ENCODE results near the gene GABRR2.
"Not testable (repeated sequence)": the region's sequence is repeated elsewhere in the genome, so short reads cannot be mapped to it uniquely, and the experiment has no call there.

Gene GABRR2

DNA sequence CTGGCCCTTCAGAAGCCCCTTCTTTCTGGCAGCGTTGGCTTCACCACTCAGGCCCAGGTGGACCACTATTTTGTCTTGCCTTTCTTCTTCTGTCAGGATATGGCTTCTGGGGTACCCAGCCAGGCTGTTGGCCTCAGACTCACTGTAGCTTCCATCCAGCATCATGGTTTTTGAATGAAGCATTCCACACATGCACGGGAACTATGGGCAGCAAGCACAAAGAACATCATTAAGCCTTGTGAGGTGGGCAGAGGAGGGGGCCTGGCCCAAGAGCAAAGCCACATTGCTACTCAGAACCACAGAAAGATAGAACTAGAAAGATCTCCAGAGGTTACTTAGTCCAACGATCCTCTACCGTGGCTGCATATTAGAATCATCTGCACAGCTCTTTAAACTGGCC is 57.3 kb downstream of the GABRR2 start:
- no peak for DNase-seq (ENCODE audit: low read depth)

DNA sequence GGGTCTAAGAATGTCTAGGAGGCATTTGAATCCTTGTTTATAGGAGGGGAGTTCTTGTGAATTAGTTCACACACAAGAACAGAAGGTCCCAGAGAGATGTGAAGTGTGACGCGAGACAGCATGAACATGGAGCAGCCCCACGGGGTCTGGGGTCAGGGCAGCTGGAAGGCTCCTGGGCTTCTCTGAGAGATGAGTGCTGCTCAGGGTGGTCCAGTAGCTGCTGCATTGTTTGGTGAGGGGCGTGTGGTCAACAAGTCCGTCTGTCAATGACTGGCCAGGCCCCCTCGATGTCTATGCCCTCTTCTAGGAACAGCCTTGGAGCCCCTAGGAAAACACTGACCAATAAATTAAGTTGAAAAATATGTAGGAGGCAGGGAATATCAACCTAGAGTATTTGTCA is 57.8 kb downstream of the GABRR2 start:
- DNase-seq (ENCODE audit: low read depth): no peak

DNA sequence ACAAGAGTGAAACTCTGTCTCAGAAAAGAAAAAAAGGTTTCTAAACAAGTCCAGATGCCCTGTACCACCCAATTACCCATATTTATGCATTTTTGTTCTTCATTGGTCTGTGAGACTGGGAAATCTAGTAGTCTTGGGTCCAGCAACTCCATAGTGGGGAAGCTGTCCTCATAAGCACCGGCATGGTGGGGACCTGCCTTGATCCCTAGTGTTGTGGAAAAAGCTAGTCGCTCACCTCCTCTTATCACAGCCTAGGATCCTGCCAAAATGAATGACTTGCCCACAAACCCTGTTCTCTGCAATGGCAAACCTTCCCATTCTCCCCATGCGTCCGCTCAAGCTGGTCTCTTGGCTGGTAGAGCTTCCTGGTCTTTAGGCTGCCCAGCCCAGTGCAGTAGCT is 59.7 kb downstream of the GABRR2 start:
- DNase-seq (ENCODE audit: low read depth): no peak

DNA sequence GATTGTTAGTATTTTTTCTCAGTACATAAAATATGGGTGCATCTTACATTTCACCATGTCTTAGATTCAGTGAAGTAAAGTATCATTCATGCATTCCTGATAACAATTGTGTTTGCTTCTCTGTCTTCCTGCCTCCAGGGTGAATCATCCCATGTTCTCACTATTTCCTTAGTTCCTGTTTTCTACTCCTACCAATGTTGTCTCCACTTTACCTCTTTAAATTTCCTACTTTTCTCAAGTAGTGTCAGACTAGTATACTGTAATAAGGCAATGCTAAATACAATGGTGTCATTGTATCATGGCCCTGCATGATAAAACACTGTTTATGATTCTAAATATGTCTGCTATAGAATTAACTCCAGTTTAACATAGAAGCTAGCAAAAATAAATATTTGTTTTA is 60.5 kb downstream of the GABRR2 start:
- no peak for DNase-seq (ENCODE audit: low read depth)

DNA sequence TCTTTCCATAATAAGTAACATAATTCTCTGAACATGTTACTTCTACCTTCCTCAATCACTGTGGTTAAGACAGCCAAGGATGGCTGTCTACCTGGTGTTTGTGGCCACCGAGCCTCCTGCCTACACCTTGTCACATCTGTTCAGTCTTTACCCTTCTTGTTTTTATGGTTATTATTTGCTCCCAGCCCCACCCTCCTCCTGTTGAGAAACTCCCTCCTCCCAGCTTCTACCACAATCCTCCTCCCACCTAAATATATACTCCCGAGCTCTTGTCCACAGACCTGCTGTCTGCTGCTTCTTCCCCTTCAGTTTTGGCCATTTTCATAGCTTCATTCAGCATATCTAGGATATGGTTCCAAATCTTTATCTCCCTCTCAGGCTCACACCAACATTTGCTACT is 62.2 kb downstream of the GABRR2 start:
- no peak for DNase-seq (ENCODE audit: low read depth)

DNA sequence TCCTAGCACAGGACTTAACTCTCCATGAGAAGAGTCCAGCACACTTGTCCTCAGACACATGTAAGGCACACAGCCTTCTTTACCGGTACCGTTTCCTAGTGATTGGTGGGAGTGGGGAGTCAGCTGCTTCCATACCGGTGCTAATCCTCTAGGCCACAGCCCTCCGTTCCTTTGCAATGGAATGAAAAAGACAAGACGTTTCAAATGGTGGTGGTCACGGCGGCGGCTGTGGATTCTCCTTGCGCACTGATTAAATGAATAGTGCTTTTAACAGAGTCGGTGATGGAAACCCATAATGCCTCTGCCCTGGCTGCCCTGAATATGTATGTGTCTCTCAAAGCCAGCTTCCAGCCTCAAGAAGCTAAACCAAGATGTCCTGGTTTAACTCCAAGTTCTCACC is 63.1 kb downstream of the GABRR2 start:
- DNase-seq (ENCODE audit: low read depth): no peak

DNA sequence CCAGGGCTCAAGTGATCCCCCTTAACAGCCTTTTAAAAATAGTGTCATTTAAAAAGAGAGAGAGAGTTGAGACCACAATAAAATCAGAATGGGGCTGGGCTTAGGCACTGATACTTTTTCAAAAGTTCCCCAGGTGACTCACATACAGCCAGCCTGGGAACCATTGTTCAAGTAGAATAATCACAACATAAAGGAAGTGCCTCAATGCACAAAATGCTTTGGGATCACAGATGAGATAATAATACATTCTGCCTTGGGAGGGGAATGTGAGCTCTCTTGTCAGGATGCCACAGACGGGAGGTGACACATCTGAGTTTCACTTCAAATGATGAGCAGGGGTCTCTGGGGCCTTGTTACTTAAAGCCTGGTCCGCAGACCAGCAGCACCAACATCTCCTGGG is 63.9 kb downstream of the GABRR2 start:
- no peak for DNase-seq (ENCODE audit: low read depth)

DNA sequence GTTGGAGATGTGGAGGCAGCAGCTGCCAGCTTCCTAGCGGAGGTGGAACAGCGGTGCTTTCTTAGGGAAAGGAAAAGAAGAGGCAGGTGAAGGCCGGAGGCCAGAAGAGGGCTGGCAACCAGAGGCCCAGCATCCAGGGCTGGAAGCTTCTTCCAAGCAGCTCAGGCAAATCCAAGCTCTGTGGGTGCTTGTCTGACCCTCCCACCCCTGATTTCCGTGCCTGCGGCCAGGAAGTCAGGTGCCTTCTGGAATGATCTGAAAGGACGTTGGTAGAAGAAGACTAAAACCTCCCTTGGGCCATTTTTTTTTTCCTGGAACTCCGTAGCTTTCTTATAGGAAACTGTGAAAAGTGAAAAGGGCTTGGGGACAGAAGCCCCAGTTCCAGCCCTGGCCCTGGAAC is 64.9 kb downstream of the GABRR2 start:
- DNase-seq (ENCODE audit: low read depth): no peak

DNA sequence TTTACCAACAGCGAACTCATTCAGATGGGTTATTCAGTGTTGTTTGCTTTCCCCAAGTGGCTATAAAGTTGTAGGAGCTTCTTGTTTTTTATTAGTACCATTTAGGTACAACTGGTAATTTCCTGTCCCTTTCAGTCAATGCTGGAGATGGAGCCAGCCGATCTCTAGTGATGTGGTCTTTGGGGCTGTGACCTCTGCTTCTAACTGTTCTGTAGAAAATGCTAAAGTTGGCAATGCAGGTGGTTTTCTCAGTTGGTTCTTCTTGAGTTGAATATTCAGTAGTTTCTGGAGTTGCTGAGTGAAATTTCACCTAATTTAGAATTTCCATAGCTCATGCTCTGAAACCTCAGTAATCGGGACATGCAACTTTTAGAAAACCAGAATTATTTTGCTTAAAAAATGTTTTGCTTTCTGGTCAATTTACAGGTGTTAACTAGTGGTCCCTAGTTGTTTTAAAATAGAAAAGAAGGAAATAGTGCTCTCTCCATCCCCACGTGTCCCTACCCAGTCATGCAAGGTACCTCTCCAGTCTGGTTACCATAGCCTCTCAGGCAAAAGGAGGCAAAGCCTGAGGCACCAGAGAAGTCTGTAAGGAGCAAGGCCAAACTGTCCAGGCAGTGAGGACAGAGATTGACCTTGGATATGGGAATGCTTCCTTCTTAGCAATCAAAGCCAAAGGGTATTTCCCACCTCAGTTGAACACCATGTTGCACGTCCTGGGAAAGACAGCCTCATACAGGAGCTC is 70.7 kb downstream of the GABRR2 start:
- DNase-seq (ENCODE audit: low read depth): no peak

DNA sequence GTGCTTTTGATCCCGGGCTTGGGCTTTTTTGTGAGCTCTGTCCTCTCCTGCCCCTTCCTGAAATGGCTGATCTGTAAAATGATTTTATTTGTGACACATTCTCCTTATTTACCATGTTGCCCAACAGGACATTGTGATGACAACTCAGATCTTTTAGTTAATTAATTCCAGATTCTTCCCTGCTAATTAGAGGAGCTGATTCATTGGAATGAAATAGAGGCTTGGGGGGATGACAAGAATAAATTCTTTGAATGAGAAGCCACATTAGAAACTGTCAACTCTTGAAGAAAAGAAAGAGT is 71.8 kb downstream of the GABRR2 start:
- no peak for DNase-seq (ENCODE audit: low read depth)

DNA sequence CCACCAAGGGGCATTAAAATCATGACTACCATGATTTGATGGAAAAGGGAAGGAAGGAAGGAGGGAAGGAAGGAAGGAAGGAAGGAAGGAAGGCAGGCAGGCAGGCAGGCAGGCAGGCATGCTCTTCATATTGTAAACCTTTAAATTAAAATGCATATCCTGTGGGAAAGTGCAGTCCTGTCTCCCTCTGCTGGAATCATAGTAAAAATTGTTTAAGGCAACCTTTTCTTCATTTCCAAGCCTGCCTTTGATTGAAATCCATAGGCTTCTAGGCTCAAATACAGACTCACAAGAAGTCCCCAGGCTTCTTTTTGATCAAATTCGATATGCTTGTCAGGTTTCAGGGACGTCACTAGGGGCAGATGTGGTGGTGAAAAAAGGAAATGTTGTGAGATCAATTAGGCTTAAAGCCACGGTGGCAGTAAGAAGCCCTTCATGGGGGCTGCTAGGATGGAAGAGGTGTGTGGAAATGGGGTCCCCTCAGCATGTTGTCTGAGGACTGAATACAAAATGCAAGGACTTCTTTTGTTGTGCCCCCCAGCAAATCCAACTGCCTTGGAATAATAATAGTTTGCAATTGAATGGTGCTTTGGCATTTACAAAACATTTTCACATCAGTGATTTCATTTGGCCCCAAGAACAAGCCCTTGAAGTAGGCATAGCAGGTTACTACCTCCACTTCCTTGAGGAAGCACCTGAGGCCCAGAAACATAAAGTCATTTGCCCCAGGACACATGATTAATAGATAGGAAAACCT is 72.3 kb downstream of the GABRR2 start:
- peak; percentile 57 for DNase-seq (ENCODE audit: low read depth)

DNA sequence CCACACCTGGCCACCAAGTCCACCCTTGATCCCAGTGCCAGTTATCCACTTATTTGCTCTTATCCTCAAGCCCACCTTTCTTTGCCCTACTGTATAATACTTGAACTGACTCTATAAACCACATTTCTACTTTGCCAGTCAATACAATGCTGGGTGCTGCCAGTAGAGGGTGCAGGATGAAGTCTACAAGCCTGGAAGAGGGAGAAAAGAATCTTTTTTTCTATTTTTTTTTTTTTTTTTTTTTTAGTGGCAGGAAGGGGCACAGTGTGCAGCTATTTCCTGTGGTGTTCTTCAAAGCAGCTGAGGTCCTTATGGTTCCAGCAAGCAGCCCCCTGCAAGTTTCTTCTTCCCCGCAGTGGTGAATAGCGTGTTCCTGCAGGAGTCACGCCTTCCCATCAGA is 75.8 kb downstream of the GABRR2 start:
- DNase-seq (ENCODE audit: low read depth): no peak

DNA sequence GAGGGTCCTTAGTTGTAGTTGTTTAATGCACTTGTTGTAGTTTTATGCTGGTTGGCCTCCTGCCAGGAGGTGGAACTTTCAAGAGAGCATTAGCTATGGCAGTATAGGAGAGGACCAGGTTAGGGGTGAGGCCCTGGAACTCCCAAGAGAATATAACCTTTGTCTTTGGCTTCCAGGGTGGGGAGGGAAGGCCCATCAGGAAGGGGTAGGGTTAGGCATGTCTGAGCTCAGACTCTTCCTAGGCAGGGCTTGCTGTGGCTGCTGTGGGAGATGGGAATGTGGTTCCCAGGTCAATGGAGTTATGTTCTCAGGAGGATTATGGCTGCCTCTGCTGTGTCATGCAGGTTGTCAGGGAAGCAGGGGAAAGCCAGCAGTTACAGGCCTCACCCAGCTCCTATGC is 77.9 kb downstream of the GABRR2 start:
- DNase-seq (ENCODE audit: low read depth): no peak

DNA sequence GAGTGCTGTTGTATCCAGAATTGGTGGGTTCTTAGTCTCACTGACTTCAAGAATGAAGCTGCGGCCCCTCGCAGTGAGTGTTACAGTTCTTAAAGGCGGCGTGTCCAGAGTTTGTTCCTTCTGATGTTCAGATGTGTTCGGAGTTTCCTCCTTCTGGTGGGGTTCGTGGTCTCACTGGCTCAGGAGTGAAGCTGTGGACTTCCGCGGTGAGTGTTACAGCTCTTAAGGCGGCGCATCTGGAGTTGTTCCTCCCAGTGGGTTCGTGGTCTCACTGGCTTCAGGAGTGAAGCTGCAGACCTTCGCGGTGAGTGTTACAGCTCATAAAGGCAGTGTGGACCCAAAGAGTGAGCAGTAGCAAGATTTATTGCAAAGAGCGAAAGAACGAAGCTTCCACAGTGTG is 81.5 kb downstream of the GABRR2 start:
- DNase-seq (ENCODE audit: low read depth): not testable (repeated sequence)

DNA sequence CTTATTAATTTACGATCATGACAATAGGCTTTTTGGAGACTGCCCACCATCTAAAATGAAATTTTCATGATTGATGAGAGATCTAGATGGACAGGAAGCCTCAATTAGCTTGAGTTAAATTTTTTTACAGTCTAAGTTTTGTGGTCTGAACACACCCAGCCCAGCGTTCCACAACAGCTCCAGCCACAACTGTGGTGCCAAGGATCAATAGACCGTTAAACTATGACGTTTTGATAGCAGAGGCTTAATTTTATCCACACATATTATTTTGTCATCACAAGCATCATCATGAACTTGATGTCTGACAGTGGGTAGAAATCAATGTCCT is 92.4 kb downstream of the GABRR2 start:
- no peak for DNase-seq (ENCODE audit: low read depth)

DNA sequence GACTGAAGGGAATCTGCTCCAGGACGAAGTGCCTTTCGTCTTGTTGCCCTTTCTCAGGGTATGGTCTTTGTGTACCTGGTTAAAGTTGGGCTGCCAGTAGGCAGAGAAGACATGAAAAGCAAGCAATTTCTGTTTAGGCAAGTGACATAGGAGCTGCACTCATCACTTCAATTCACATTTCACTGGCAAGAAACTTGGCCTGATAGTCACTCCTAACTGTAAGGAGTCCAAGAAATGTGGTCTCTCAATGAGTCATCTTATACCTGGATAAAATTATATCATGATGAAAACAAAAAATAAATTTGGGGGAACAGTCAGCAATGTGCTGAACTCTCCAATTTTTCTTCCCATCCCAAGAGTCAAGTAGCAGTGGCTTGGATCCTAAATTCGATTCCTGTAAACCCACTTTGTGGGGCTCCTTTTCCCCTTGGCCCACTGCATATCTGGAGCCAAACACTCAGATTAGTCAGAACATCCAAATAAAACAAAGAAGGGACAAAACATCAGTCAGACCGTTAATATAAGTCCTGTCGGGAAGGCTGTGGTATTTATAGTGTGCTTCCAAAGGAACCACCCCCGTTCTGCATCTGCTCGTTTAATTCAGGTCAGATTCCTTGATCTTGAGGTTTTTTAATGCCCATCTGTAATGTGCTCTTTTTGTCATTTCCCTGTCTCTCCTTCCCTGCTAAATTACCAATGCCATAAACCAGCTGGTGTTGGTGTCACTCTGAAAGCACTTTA is 93.0 kb downstream of the GABRR2 start:
- DNase-seq (ENCODE audit: low read depth): no peak

DNA sequence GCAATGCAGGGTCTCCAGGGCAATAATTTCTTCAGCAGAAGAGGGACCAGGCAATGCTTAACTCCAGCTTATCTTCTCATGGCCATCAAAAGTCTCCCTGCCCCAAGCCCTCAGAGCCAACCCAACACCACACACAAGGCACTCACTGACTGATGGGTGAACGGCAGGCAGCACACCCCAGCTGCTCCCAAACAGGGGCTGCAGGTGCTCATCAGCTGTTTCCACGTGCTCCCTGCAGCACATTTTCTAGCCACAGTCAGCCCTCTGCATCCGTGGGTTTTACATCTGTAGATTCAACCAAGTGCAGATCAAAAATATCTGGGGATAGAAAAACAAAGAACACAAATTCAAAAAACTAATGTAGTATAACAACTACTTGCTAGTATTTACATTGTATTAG is 94.0 kb downstream of the GABRR2 start:
- DNase-seq (ENCODE audit: low read depth): no peak

DNA sequence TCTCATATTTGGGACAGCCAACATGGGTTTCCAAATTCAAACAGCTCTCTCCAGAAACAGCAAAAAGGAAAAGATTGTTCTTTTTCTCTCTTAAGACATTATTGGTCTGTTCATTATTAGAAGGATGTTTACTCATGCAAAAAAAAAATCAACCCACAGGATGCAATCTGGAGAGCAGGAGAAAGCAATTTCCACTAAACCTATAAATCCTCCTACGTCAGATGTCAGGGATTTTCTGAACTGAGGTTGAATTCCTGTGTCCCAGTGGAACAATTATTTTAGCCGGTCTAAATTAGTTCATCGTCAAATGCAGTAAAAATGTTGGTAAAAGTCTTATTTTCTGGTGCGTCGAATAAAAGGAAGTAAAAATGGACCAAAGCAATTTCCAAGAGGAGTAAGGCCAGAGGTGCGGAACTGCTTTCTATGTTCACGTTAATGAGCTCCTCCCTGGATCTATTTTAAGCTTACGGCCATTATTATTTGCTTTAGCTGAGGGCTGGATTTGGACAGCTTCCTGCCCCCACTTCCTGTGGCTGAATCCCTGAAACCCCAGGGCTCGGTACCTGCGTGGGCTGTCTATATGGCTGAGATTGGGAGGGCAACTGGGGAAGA is 97.7 kb downstream of the GABRR2 start, which contains the start of gene GABRR1:
Gene GABRR1, minus strand, starts transcription at position 60 of the 612 bp plus-strand sequence. Its CDS starts 36 bp downstream, at position 24.
- no peak for DNase-seq (ENCODE audit: low read depth)

DNA sequence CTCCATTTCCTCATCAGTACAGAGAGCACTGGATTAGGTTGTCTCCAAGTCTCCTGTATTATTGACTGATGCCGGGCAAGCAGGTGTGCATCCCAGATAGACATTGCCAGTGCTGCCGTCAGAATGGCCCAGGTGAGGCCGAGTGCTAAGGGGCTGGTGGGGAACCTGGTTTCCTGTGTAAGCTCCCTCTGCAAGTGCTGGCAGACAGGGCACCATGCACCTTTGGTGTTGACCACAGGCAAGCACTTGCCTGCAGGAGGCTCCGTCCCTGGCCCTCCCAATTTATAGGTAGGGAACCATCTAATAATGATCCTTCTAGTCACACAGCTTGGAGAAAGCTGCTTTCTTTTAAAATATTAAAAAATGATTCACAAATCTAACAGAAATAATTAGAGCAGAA is 98.7 kb downstream of the GABRR2 start:
- no peak for DNase-seq (ENCODE audit: low read depth)

DNA sequence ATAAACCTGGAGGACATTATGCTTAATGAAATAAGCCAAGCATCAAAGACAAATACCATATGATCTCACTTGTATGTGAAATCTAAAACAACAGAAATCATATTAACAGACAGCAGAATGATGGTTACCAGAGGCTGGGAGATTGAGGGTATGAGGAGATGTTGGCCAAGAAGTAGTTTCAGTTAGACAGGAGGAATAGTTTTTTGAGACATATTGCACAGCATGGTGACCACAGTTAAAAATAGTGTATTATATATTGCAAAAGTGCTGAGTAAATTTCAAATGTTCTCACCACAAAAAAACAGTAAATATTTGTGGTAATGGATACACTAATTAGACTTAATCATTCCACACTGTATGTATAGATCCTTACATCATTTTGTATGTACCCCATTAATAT is 99.7 kb downstream of the GABRR2 start:
- no peak for DNase-seq (ENCODE audit: low read depth)

DNA sequence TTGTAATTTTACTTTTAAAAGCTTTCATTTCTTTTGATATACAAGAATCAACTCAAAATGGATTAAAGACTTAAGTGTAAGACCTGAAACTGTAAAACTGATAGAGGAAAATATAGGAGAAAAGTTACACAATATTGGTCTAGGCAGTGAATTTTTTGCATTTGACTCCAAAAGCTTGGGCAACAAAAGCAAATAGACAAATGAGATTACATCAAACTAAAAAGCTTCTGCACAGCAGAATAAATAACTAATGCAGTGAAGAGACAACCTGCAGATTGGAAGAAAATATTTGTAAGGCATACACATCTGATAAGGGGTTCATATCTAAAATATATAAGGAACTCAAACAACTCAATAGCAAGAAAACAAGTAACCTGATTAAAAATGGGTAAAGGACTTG is 100.9 kb downstream of the GABRR2 start:
- DNase-seq (ENCODE audit: low read depth): no peak

DNA sequence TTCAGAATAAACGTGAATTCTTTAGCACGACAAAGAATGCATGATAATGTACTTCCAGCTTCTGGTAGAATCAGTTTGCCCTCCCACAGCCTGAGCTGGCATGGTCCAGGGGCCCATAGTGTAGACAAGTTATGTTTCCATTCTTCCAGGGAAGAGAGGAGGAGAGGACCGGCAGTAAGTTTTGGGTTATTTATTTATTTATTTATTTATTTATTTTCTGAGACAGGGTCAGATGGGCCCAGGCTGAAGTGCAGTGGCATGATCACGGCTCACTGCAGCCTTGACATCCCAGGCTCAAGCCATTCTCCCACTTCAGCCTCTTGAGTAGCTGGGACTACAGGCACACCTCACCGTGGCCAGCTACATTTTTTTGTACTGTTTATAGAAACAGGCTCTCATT is 102.6 kb downstream of the GABRR2 start:
- no peak for DNase-seq (ENCODE audit: low read depth)

DNA sequence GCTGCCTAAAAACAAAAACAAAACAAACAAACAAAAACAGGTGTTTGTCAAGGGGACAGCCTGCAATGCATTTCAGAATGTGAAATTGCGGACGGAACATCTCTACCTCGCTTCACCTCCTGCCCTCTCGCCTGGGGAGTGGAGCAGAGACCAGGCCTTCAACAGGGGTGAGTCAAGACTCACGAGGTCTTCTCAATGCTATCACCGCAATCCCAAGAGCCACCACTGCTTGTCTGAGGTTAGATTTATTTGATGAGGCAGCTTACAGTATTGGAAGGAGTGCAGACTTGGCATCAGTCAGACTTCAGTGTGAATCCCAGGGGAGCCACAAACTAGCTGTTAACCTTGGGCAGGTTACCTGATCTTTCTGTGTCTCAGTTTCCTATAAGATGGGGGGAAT is 105.6 kb downstream of the GABRR2 start:
- DNase-seq (ENCODE audit: low read depth): no peak

Measured in fibroblast of the conjunctiva (primary cell).